HG03469 (cell line): Measurements from ENCODE around the gene SPRYD7.

Experiments
- ATAC-seq: cut with Tn5 transposase; IDR thresholded peaks from one replicate; pipeline ENCODE4 v1.9.1; 2021; ENCODE audit warnings: mild to moderate bottlenecking, moderate library complexity, moderate number of reproducible peaks; ENCODE audit not compliant: unreplicated experiment

SPRYD7 gene

DNA sequence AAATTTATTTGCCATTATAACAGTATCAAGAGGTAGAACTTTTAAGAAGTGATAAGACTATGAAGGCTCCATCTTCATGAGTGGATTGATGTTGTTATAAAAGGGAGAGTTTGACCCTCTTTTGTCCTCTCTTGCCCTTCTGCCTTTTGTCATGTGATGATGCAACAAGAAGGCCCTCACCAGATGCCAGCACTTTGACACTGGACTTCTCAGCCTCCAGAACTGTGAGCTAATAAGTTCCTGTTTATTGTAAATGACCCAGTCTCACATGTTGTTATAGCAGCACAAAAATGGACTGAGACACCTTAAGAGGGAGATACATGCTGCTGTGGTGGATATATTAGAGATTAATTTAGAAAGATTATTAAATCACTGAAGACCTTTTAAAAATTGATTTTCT, 71.6 kb downstream of the SPRYD7 start:
- no peak for ATAC-seq
